NCI-H774 (cell line): ENCODE data around the gene DUSP23.

Experiments
- DNase-seq: peaks from one replicate; lab custom pipeline; 2025; lab: John Stamatoyannopoulos, UW

The DUSP23 gene

DNA sequence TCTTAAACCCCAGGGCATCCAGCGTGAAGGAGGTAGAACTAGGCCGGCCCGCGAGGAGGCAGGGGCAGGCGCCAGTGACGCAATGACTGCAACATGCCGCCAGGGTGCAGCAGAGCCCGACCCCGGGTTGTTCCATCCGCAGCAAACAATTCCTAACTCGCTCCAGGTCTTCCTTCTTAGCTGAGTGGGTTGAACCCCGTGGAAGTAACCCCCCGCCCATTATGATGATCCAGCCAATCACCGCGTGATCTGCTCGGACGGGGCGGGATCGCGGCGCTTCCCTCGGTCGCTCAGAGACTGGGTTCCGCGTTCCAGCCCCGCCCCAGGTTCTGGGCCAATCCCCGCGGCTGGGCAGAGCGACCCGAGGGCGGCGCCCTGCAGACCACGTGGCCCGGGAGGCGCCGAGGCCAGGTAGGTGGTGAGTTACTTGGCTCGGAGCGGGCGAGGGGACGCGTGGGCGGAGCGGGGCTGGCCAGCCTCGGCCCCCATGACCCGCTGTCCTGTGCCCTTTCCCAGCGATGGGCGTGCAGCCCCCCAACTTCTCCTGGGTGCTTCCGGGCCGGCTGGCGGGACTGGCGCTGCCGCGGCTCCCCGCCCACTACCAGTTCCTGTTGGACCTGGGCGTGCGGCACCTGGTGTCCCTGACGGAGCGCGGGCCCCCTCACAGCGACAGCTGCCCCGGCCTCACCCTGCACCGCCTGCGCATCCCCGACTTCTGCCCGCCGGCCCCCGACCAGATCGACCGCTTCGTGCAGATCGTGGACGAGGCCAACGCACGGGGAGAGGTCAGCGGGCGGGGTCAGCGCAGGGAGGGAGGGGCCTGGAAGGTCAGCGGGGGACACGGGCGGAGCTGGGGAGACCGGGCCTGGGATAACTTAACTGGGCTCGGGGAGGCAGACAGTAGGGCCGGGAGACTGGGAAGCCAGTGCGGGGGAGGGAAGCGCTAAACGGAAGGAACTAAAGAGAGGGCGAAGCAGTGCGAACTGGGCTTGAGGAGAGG, at the start of gene DUSP23:
Gene DUSP23 (plus strand): TSS at position 380 of the 1,000 bp plus-strand sequence. CDS start 139 bp downstream, at position 519.
- DNase-seq, result peak; percentile 98

DNA sequence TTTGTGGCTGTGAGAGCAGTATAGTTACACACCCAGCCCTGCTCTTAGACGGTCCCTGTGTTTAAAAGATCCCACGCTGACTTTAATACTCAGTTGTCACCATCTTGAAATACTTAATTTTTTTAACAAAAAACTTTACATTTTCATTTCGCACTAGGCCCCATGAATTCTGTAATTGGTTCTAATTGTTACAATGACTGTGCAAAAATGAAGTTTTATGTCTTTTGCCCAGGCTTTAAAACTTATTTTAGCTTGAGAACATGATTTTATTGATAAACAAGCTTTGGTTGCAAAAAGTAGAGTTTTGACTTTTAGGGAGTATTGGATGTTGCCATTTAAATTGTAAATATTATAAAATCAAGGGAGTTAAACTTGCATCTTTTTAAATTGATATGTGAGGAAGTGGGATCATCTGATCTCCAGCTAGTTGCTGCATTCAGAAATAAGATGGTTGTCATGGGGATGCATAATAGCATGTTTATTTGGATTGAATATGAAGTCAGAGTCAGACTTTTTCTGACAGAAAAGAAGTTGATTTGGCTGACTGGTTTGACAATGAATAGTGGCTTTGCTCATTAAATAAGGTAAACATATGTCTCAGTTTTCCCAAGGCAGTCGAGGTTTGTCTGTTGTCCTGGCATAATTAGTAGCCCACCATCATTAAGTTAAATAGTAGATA, 43.4 kb upstream of the DUSP23 start:
- DNase-seq, result no peak

DNA sequence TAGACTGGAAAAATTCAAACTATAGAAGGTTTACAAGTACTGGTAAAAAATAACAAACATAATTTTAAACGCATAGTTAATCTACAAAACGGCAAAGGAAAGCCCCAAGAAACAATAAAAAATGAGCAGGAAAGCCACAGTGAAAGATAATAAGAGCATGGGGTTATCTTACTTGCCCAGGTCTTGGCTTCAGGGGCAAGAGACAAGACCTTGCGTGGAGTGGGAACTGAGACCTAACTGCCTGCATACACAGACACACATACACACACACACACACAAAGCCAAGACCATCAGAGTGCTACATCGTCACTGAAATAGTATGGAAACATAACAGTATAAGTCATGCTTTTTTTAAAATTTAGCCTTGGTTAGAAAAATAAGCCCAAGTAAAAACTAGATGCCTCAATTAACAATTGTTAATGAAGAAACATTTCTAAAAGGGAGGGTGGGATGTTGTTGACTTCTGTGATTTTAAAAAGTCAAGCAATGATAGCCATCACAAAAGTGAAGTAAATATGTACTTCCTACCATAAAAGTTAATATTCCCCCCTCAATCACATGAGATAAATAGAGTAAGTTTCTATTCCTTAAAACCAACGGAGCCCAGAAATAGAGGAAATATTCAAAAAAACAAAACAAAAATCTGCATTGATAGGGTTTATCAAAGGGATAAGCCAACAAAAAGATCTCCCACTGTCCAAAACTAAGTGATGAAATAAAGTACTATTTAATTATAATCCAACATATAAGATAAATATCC, 36.9 kb upstream of the DUSP23 start:
- DNase-seq, result no peak

DNA sequence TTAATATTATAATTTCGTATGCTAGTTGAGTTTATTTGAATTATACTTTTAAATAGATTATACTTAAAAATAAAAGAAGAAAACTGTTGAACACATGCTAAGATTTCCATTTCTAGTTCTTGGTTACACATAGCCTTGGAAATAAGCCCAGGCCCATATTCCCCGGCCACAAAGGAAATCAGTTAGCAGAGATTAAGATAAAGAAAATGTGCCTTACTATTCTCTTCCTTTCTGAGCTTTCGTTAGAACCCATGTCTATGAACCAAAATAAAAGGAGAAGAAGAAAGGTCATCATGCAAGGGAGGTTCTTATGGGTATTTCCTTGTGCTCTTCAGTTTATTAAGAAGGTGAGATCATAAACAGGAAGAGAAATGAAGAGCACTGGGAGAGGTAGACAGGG, 34.1 kb upstream of the DUSP23 start:
- no peak for DNase-seq

DNA sequence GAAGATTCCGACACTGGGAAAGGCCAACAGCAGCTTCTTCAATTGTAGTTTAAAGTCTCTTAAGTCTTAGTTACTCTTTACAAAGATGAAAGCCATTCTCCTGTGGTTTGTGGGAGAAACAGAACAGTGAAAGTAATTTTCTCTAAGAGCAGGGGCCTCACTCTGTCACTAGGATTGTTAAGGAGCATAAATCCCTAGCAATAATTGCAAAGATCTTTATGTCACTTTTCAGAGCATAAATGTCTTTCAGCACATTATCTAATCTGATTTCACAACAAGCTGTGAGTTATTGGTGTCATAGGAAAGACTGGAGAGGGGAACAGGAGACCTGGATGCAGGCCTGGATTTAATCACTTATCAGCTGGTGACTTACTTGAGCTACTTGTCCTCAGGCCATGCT, 32.4 kb upstream of the DUSP23 start:
- no peak for DNase-seq

DNA sequence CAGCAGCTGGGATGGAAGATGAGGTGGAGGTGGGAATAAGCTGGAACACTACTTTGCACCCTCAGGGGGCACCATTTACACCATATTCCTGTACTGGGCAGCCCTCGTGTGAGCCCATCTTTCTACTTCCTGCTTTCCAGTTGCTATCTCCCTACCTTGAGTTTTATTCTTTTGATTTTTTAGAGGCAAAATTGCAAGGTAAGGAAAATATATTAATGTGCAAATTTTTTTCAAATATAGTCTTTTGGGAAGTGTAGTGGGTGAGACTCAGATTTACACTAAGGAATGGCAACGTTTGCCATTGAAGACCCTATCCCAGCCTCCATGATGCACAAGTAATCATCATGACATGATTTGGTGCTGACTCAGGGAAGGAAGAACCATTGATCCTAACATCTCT, 31.1 kb upstream of the DUSP23 start:
- no peak for DNase-seq

DNA sequence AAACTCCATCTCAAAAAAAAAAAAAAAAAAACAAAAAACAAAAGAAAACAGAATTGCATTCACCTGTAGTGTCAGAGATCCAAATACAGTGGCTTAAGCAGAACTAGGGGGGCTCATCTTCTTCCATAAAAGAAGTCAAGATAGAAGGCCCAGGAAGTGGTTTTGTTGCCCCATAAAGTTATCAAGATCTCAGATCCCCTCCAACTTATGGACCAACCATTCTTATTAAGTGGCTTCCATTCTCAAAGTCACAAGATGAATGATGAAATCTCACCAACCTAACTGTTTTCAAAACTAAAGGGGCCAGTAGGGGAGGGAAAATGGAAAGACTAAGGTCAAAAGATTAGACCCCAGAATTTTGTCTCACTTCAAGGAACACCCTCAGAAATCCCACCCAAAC, 30.1 kb upstream of the DUSP23 start:
- DNase-seq, result no peak

DNA sequence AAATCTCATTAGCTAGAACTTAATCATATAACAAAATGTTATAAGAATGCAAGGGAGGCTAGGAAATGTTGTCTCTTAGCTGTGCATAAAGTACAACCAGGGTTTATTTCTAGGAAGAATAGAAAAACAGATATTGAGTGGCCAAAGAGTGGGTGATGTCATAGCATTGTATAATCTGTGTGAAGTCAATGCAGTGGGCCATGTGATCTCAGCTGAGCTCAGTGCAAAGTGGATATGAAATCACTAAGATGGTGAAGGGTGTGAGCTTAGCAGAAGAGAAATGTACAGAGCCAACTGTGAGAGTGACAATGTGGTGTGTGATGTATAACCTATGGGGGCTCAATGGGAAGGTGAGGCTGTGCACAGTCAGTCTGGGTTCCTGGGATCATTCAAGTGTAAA, 29.7 kb upstream of the DUSP23 start:
- DNase-seq, result no peak

DNA sequence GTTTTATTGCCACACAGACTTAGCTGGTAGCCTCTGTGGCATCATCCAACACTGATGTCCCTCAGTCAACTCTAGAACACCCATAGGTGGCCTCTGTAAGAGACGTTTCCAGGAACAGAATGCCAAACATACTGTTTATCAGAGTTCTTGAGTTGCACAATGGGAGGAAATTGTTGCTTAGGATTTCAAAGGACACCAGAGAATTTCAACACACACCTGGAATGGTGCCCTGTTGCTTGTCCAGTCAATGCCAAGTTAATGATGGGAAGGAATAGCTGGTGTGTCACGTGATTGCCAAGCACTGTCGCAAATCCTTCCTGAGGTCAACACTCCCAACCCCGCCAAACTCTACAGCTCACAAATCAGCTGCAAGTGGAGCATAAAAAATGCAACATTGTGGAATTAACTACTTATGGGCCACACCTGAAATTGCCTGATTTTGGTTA, 28.6 kb upstream of the DUSP23 start:
- DNase-seq, result no peak

DNA sequence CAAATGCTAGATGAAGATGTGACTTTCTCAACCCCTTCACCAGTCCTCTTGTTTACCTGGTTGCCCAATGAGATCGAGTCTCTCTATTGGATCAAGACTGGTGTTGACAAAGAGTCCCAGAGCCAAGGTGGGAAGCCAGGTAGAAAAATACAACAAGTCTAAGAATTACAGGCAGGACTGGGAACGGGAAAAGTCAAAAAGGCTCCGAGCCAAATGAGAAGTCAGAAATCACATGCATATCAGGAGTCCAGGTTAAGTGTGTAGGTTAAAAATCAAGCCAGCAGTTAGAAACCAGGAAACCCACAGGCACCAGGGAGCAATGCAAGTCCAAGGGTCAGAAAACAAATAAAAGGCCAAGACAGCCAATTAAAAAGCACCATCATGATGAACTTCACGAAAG, 27.4 kb upstream of the DUSP23 start:
- no peak for DNase-seq

DNA sequence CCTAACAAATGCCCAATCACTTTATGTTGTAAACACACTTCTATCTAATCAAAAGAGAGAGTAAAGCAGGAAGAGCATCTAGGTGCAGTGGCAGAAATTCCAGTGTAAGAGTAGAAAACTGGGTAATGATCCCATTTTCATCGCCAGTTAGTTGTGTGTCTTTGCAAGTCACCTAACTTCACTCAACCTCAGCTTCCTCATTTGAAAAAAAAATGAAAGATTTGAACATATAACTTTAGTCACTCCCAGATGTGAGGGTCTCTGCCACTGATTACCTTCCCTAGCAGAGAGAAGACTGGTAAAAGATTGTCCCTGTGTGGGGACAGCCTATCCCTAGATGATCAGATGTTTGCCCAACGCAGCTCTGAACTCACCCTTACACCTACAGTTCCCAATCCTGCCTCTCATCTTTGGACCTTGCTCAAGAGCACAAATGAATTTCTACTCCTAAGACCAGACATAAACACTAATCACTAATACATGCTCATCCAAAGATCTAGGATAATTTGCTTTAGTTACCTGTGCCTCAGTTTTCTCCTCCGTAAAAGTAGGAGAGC, 25.2 kb upstream of the DUSP23 start:
- no peak for DNase-seq

DNA sequence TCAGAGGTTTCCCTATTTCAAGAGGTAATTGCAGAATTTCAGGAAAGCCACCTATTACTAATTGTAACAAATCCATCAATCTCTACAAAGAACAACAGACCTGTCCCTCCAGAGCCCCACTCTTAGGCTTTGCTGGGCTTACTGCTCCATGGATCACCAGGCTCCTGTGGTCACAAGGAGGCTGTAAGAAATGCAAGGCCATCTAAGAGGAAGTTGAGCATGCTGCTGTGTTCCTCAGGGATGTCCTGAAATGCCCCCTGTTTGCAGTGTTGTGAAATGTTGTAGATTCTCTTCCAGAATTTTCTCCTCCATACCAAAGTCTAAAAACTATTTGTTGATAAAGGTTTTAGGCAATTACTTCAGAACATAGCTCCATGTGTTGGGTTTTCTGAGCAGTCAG, 24.4 kb upstream of the DUSP23 start:
- DNase-seq, result no peak

DNA sequence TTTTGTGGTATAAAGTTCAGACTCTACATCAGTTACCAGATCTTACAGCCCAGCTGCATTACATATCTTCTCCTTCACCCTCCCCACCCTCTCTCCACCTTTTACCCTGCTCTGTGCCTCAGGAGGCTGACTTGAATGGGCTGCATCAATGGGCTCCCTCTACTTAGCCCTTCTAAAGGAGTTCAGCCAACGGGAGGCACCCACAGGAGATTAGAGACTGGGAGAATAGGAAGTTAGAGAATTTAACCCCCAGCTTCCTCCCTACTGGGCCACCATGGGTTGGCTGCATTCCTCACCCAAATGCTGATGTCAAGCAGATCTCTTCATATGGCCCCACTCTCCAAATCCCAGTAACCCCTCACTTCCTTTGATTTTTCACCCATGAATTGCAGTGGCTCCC, 17.1 kb upstream of the DUSP23 start:
- DNase-seq, result no peak

DNA sequence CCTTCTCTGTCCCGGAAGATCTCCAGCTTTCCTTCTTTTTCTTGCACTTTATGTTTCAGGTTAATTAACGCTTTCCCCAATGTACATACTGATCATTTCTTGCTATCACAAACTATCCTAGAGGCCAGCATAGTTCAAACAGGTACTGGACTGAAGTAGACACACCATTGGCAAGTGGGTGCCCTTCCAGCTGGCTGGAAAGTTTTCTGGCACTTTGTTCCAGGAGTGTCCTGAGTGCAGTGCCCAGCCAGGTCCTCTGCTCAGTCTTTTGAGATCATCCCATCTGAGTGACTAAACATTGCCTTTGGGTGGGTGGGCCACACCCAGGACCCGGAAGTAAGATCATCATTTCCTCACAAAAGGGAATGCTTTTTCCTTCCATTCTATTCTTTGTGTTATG, 15.0 kb upstream of the DUSP23 start:
- DNase-seq, result no peak

DNA sequence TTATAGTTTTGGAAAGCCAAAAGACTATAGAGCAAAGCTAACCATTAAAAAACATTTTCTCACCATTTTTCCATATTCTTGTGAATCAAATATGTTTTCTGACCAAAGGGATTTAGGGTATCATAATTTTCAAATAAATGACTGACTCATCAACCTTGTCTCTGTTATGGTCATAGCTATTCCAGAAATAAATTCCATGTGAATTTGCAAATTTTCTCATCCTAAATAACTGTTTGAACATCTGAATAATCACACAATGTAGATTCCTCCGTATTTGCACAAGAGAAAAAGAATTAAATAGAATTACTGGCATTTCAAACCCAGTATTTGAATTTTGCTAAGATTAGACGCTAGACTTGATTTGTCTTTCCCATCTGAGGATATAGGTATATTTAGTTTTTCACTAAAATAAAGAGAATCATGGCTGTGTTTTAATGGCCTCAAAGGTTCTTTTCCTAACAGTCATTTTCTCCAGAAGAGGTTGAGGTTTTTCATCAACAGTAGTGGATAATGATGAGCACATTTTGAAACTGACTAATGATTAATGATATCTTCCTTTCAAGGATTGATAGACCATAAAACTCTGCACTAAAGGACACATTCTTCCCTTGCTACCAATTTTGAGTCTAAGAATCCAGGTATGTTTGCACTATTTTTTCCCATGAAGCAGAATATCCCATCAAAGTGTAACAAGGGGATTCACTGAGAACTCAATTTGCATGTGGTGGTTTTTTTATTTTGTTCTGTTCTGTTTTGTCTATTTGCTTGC, 9.5 kb upstream of the DUSP23 start:
- DNase-seq, result no peak

DNA sequence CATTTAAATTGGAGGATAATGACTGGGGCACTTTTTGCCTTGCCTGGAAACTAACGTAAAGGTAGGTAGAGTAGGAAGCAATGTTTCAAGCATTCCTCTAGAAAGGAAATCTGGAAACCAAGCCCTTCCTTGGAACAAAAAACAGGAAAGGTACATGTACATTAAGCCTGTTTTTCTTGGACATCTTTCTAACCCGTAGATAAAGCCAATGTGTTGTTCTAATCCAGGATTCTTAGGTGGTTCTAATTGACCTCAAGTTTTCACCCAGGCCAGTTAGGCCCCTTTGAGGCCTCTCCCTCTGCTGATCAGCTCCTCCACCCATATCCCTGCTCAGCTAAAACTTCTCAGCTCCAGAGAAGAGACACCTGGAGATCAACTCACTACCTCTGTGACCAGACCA, 6.3 kb upstream of the DUSP23 start:
- no peak for DNase-seq

DNA sequence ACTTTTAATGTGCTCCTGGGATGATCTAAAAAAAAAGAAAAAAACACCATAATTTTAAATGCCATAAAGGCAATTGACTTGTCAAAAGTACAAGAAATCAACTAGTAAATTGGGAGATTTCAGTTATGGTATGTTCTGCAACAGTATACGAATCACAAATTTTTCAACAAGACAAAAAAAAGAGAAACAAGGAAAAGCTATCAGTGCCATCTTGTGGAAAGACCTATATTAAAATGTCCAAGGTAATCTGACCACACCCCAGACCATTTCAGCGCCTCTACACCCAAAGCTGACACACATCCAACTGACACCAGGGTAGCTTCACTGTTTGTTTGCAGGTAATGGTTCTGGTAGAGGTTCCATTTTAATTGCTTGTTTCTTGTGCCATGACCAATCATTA, 5.0 kb upstream of the DUSP23 start:
- DNase-seq, result no peak

DNA sequence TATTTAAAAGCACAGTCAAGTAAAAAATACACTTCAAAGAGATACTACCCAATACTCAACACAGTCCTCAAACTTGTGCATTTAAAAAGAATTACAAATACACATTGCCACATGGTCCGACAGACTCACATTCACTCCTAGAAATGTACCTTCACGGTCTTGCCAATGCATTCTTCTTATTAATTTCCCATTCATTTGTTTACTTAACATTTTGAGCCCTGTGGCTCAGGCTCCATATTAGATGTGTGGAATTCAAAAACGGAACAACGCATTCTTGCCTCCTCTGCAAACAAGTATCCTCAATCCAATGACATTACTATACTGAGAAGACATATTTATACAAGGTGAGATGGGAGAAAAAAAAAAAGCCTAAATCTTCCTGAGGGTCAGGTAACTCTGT, 2.5 kb upstream of the DUSP23 start:
- DNase-seq, result no peak

DNA sequence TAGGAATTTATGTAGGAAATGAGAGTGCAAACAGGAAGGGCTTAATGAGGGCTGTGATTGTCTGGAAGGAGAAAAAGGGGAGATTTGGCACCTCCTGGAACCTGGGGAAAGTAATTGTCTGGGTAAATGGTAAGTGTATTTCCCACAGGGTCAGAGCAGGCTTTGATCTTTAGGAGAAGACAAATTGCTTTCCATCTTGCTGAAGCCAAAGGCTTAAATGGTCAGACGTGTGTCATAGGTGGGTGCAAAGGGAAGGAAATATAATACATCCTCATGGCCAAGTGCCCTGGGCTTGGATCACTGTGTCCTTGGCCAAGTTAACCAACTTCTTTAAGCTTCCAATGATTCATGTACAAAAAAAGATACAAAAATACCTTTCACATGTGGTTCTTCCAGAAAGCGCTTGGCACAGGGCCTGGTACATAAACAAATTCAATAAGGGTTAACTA, 1.3 kb upstream of the DUSP23 start:
- DNase-seq, result no peak

DNA sequence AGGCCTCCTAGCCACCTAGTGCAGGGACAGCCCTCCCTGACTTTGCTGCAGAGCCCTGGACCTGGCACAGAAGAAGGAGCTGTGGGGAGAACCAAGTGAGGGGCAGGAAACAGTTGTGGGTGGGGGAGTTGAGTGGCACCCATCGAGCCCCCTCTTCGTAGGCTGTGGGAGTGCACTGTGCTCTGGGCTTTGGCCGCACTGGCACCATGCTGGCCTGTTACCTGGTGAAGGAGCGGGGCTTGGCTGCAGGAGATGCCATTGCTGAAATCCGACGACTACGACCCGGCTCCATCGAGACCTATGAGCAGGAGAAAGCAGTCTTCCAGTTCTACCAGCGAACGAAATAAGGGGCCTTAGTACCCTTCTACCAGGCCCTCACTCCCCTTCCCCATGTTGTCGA, 1.2 kb downstream of the DUSP23 start:
- DNase-seq, result no peak

DNA sequence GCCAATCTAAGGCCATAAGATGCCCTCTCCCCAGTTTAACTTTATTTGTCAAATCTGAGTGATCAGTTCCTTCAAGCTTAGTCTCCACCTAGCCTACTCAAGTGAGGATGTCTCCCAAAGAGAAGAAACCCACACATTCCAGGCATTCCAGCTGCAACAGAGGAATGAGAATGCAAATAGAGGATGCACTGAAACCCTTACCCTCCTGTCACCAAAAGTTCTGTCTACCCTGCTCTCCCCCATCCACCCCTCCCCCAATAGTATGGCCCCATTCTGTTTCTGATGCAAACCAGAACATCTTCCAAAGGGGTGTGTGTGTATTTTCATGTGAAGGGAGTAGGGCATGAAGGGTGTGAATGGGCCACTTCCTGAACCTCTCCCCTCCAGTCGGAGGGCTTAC, 3.0 kb downstream of the DUSP23 start:
- no peak for DNase-seq
